Panc1 (cell line): ENCODE measurements around the gene KLHL35. TPM values are rescaled to one million over a fixed set of nuclear protein-coding genes. Genes with fewer than 3 reads are reported as not detected.
A peak's percentile ranks its signal among the peaks of the same experiment; 100 is the strongest.

ENCODE experiments used
- ATAC-seq: fragments of 200-7000 bp; cut with Tn5 transposase; 2 replicates; pipeline ENCODE4 v1.9.1; 2020; ENCODE audit warnings: mild to moderate bottlenecking, moderate library complexity
- BruUV-seq: library from RNA; stranded (reverse); fragments of 400-500 nt; replicated peaks from 2 replicates; lab custom pipeline; 2021; lab: Mats Ljungman, UMichigan
- CTCF ChIA-PET: fragments of 300-600 bp; sonication (Branson Sonifier 250); formaldehyde crosslinking; loops from one replicate; lab custom pipeline; 2022; ENCODE audit warnings: antibody characterized with exemption; lab: Charles Lee
- POLR2A ChIA-PET: fragments of 300-600 bp; sonication (Branson Sonifier 250); formaldehyde crosslinking; loops from one replicate; lab custom pipeline; 2022; ENCODE audit warnings: antibody characterized with exemption; lab: Charles Lee
- DNase-seq: peaks from one replicate; pipeline ENCODE4 v3.0.0-alpha.2; 2010; ENCODE audit warnings: low read depth, low spot score
- H3K27ac ChIP-seq: 2 replicates; pipeline ENCODE4 v1.5.1; 2011; ENCODE audit warnings: mild to moderate bottlenecking, low read length, inconsistent platforms
- H3K27me3 ChIP-seq: fragments of 200-500 bp; sonication (Bioruptor generic); 2 replicates; pipeline ENCODE4 v1.6.0; 2014; ENCODE audit warnings: low read length, inconsistent platforms; ENCODE audit not compliant: control insufficient read depth, insufficient read depth
- H3K36me3 ChIP-seq: fragments of 200-500 bp; sonication (Bioruptor generic); 2 replicates; pipeline ENCODE4 v1.5.1; 2014; ENCODE audit warnings: inconsistent platforms, mild to moderate bottlenecking, low read length, moderate library complexity; ENCODE audit not compliant: control insufficient read depth, insufficient read depth
- H3K4me1 ChIP-seq: 2 replicates; pipeline ENCODE4 v1.5.1; 2011; ENCODE audit warnings: inconsistent platforms, mild to moderate bottlenecking, low read length, moderate library complexity; ENCODE audit not compliant: control insufficient read depth, insufficient read depth
- H3K4me3 ChIP-seq, 2 experiments: 2 replicates each; pipeline ENCODE4 v1.5.1; 2011 to 2012; ENCODE audit warnings: low read depth in 2 of 2, low read length in 2 of 2, mild to moderate bottlenecking in 2 of 2, inconsistent platforms in 1 of 2, moderate library complexity in 1 of 2
- H3K9me3 ChIP-seq: fragments of 200-500 bp; sonication (Bioruptor generic); 2 replicates; pipeline ENCODE4 v1.5.1; 2014; ENCODE audit warnings: low read depth, mild to moderate bottlenecking, inconsistent platforms, low read length, moderate library complexity; ENCODE audit not compliant: control insufficient read depth, insufficient read depth
- CTCF ChIP-seq: fragments of 450-650 bp; IDR thresholded peaks from 2 replicates; pipeline ENCODE4 v1.5.1; 2017; ENCODE audit warnings: mild to moderate bottlenecking
- POLR2AphosphoS5 ChIP-seq: IDR thresholded peaks from 2 replicates; pipeline ENCODE4 v1.6.1; 2012; ENCODE audit warnings: mild to moderate bottlenecking, low read depth, low read length, moderate library complexity
- SIN3A ChIP-seq: IDR thresholded peaks from 2 replicates; pipeline ENCODE4 v1.6.1; 2012; ENCODE audit warnings: low read depth, mild to moderate bottlenecking, low read length, moderate library complexity, borderline replicate concordance; ENCODE audit not compliant: insufficient read depth
- TCF7L2 ChIP-seq: IDR thresholded peaks from 2 replicates; pipeline ENCODE4 v1.6.1; 2011; ENCODE audit warnings: mild to moderate bottlenecking, low read depth, low read length, inconsistent platforms
- in situ Hi-C: cut with HindIII; loops from 2 replicates; pipeline ENCODE4 v1.10.0; 2016; ENCODE audit warnings: low sequenced_read_pairs, low pct_unique_long_range_greater_than_20kb
- intact Hi-C: fragments of 100-400 bp; cut with micrococcal nuclease; formaldehyde crosslinking; loops from one replicate; pipeline ENCODE4 v1.10.0; 2022; ENCODE audit not compliant: unreplicated experiment
- total RNA-seq: library from RNA; stranded (reverse); gene quantifications from one replicate; pipeline ENCODE4 v1.2.1, GENCODE V29; 2021; ENCODE audit not compliant: unreplicated experiment
- TF ChIP-seq, protein P1 (sequence below), 2 experiments: IDR thresholded peaks; 2 replicates each; pipeline ENCODE4 v1.6.1; 2011 to 2012; ENCODE audit warnings: low read depth in 2 of 2, control low read depth in 1 of 2, low read length in 1 of 2, mild to moderate bottlenecking in 1 of 2, moderate library complexity in 1 of 2; ENCODE audit not compliant: insufficient read depth in 1 of 2

KLHL35 gene
- total RNA-seq, 1 experiment from 2014 or later = 10.9 TPM

DNA sequence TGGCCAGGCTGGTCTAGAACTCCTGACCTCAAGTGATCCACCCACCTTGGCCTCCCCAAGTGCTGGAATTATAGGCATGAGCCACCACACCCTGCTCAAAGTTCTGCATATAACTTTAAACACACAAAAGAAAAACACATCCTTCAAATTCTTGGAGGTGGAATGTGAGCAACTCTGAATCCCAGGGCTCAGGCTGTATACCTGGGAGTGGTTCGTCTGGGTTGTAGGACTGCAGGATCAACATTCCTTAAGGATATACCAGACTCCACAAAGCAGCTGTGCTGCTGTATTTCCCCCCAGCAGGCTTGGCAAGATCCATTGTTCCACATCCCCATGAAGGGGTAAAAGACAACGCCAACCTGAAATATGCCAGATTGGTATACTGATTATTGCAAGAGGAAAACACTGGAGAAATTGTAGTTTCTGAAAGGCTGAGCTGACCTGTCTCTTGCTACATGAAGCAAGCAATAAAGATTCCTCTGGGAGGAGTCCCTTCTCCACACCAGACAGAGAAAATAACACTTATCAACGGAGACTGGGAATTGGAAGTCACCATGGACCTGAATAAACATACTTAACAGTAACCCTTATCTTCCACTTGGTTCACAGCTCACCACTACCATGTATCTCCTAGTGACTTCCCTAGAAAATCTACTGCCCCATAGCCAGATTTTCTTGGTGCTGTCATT, 45.9 kb downstream of the KLHL35 start:
- BruUV-seq = no TSS peak
- POLR2A ChIA-PET = no interaction called here
- CTCF ChIA-PET = no interaction called here

DNA sequence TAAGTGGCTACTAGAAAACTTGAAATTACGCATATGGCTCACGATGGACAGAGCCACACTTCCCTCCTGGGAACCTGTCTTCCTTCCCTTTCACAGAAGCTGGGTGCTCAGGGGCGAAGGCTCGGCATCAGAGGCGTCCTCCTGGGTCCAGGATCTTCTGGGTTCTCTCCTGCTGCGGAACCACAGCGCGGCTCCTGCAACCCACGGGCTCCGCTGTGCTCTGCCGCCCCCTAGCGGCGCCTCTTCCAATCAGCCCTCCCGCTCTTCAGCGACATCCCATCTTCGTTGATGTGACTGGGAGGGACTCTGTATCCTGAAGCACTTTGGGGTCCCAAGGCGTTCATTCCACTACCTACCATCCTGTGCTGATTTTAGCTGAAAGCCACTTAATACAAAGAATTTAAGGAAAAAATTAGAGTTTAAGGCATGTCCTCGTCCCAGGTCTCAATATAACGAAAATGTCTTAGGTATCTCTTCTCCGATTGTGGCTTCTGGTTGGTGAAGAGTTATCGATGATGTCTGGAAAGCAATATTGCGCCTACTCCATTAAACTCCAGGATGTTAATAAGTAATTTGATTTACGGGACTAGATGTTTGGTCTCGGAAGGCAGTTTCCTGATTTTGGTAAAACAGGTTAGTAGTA, 48.4 kb downstream of the KLHL35 start:
- in situ Hi-C loops = no loop called here
- peak; percentile 84 for ATAC-seq
- CTCF ChIA-PET = interaction anchor here (0.6 to 1.5 kb wide), 3 partner anchors 66 to 108 kb away, joined by 3 to 7 read pairs (median 4); no protein-coding TSS in a partner anchor
- no TSS peak for BruUV-seq
- DNase-seq = no peak
- Histone ChIP-seq H3K4me3 (no peak overlapping the region), H3K36me3 (no peaks in the 10 kb centered on the region), H3K27ac (peak overlapping the region; percentile 79), H3K4me1 (peaks cover 54% of the 10 kb centered on the region), H3K9me3 (no peaks in the 10 kb centered on the region), H3K27me3 (no peaks in the 10 kb centered on the region)
- intact Hi-C loops = loop anchor here (1.0 to 5.0 kb wide), 3 partner anchors 42 to 104 kb away; no protein-coding TSS in a partner anchor
- TF ChIP-seq CTCF (peak; percentile 99), POLR2AphosphoS5 (peak; percentile 42; the same call in 1 of the 2 replicates), TCF7L2 (no peak)
- POLR2A ChIA-PET = interaction anchor here (0.9 kb wide), 1 partner anchor 57 kb away, joined by 3 read pairs; no protein-coding TSS in a partner anchor

More for the DNA sequence above, 45.9 kb downstream of the KLHL35 start:
- no peak for TF ChIP-seq SIN3A
- TF ChIP-seq CTCF = no peak
- in situ Hi-C loops (no loop called here), intact Hi-C loops (no loop called here)
- H3K4me3 ChIP-seq = no peak overlapping the region
- peaks cover 45% of the 10 kb centered on the region for H3K4me1 ChIP-seq
- H3K27me3 ChIP-seq = no peaks in the 10 kb centered on the region
- H3K36me3 ChIP-seq = no peaks in the 10 kb centered on the region
- peak overlapping the region; percentile 80 for H3K27ac ChIP-seq
- ATAC-seq = peak; percentile 22; the same call in 1 of the 2 replicates
- DNase-seq = no peak
- H3K9me3 ChIP-seq = no peaks in the 10 kb centered on the region

DNA sequence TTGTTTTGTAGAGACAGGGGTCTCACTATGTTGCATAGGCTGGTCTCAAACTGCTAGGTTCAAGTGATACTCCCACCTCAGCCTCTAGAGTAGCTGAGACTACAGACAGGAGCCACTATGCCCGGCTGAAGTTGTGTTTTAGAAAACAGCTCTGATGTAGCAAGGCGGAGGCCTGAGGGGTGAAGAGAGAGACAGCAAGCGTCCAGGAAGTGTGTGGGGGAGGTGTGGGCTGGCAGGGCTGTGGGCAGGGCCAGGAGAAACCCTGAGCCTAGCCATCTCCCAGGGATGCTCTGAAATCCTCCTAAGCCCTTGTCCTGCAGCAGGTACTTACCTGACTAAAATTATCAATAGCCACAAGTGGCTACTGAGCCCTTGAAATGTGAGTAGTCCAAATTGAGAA, 49.8 kb downstream of the KLHL35 start:
- intact Hi-C loops = loop anchor here (5.0 kb wide), 1 partner anchor 41 kb away; no protein-coding TSS in a partner anchor

More for the DNA sequence above, 49.8 kb downstream of the KLHL35 start:
- no TSS peak for BruUV-seq
- Histone ChIP-seq H3K4me3 (no peak overlapping the region), H3K27ac (peak overlapping the region; percentile 78), H3K27me3 (no peaks in the 10 kb centered on the region), H3K4me1 (peaks cover 47% of the 10 kb centered on the region), H3K36me3 (no peaks in the 10 kb centered on the region), H3K9me3 (no peaks in the 10 kb centered on the region)
- ChIA-PET POLR2A (no interaction called here), CTCF (interaction anchor here (0.5 to 1.3 kb wide), 3 partner anchors 29 to 108 kb away, joined by 4 to 7 read pairs (median 5); no protein-coding TSS in a partner anchor)
- DNase-seq = no peak
- TF ChIP-seq SIN3A (no peak), TCF7L2 (no peak), CTCF (no peak), POLR2AphosphoS5 (no peak)
- TF ChIP-seq, protein P1, sequence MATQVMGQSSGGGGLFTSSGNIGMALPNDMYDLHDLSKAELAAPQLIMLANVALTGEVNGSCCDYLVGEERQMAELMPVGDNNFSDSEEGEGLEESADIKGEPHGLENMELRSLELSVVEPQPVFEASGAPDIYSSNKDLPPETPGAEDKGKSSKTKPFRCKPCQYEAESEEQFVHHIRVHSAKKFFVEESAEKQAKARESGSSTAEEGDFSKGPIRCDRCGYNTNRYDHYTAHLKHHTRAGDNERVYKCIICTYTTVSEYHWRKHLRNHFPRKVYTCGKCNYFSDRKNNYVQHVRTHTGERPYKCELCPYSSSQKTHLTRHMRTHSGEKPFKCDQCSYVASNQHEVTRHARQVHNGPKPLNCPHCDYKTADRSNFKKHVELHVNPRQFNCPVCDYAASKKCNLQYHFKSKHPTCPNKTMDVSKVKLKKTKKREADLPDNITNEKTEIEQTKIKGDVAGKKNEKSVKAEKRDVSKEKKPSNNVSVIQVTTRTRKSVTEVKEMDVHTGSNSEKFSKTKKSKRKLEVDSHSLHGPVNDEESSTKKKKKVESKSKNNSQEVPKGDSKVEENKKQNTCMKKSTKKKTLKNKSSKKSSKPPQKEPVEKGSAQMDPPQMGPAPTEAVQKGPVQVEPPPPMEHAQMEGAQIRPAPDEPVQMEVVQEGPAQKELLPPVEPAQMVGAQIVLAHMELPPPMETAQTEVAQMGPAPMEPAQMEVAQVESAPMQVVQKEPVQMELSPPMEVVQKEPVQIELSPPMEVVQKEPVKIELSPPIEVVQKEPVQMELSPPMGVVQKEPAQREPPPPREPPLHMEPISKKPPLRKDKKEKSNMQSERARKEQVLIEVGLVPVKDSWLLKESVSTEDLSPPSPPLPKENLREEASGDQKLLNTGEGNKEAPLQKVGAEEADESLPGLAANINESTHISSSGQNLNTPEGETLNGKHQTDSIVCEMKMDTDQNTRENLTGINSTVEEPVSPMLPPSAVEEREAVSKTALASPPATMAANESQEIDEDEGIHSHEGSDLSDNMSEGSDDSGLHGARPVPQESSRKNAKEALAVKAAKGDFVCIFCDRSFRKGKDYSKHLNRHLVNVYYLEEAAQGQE (IDR thresholded peaks at IDR 0.05; ENCODE audit: insufficient read depth in 1 of 2, low read depth in 2 of 2, low read length in 1 of 2) = no peak
- ATAC-seq = peak; percentile 57
- in situ Hi-C loops = no loop called here
